ENCODE measurements around the gene GAP43.

GAP43 gene

GRCh38 chr3:115627180-115628074, 4.1 kb downstream of the GAP43 start:
- no peak for DNase-seq

GRCh38 chr3:115628075-115628412, 4.7 kb downstream of the GAP43 start:
- no peak for DNase-seq

- no peak for DNase-seq
Measured at GRCh38 chr3:115630850-115631249, 7.5 kb downstream of the GAP43 start.

- no peak for DNase-seq
Measured at GRCh38 chr3:115632026-115632425, 8.7 kb downstream of the GAP43 start.

GRCh38 chr3:115633467-115633866, 10.2 kb downstream of the GAP43 start:
- DNase-seq: no peak

- DNase-seq: no peak
Measured at GRCh38 chr3:115634052-115634451, 10.7 kb downstream of the GAP43 start.

GRCh38 chr3:115635406-115635805, 12.1 kb downstream of the GAP43 start:
- DNase-seq: no peak

GRCh38 chr3:115638241-115638640, 14.9 kb downstream of the GAP43 start:
- DNase-seq: no peak

- peak; percentile 41 for DNase-seq
Measured at GRCh38 chr3:115638991-115639390, 15.7 kb downstream of the GAP43 start.

GRCh38 chr3:115644391-115644790, 21.1 kb downstream of the GAP43 start:
- no peak for DNase-seq

- DNase-seq: no peak
Measured at GRCh38 chr3:115646027-115646690, 22.8 kb downstream of the GAP43 start.

- no peak for DNase-seq
Measured at GRCh38 chr3:115648559-115648958, 25.2 kb downstream of the GAP43 start.

- no peak for DNase-seq
Measured at GRCh38 chr3:115651087-115651486, 27.8 kb downstream of the GAP43 start.

- DNase-seq: no peak
Measured at GRCh38 chr3:115651599-115651998, 28.3 kb downstream of the GAP43 start.

- DNase-seq: no peak
Measured at GRCh38 chr3:115652738-115653137, 29.4 kb downstream of the GAP43 start.

GRCh38 chr3:115655761-115656282, 32.5 kb downstream of the GAP43 start:
- DNase-seq: no peak

GRCh38 chr3:115657168-115657567, 33.9 kb downstream of the GAP43 start:
- no peak for DNase-seq

GRCh38 chr3:115658032-115658336, 34.7 kb downstream of the GAP43 start:
- no peak for DNase-seq

GRCh38 chr3:115658337-115659181, 35.2 kb downstream of the GAP43 start:
- DNase-seq: peak; percentile 71

GRCh38 chr3:115659253-115660220, 36.2 kb downstream of the GAP43 start:
- DNase-seq: no peak

- no peak for DNase-seq
Measured at GRCh38 chr3:115660646-115661337, 37.5 kb downstream of the GAP43 start.

- DNase-seq: no peak
Measured at GRCh38 chr3:115662356-115662755, 39.0 kb downstream of the GAP43 start.
